HG03064 (cell line): ENCODE results near the gene NCOA5.

Source experiments
- ATAC-seq: cut with Tn5 transposase; IDR thresholded peaks from one replicate; pipeline ENCODE4 v1.9.1; 2021; ENCODE audit warnings: low read depth; ENCODE audit not compliant: unreplicated experiment

The NCOA5 gene

DNA sequence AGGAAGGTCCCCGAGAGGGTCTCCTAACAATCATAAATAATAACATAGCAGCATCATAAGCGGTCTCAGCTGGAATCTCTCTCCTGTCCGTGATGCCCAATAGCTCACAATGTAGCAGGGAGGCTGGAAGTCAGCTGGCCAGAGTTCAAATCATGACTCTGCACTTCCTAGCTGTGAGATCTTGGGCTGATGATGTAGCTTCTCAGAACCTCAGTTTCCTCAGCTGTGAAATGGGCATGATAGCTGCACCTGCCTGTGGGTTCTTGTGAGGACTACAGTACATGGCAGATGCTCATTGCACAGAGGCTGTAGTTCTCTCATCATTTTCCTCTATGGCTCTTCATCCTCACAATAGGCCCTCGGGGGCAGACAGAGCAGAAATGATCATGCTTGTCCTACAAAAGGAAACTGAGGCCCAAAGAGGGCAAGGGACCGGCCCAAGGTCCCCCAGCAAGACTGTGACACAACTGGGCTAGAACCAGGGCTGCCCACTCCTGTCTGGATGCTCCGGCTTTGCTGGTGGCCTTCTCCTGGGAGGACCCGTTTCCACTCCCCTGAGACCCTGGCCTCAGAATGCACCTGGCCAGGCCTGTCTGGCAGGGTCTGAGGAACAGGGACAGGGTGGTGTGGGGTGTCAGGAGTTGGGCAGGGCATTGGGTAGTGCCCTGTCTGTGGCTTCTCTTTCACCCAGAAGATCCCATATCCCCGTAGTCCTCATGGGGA, 43.0 kb downstream of the NCOA5 start:
- no peak for ATAC-seq

DNA sequence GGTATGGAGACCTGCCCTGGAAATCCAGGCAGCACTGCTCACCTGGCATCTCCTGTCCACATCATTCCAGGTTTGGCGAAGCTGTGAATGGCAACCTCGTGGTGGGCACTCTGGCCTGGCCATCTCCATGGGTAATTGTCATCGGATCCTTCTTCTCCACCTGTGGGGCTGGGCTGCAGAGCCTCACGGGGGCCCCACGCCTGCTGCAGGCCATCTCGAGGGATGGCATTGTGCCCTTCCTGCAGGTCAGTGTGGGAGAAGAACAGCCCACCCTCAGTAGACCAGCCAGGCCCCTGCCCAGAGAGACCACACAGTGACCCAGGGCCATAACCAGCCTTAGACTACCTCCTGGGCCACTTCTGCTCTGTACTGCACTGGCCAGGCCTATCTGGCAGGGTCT, 44.9 kb downstream of the NCOA5 start:
- ATAC-seq = no peak

DNA sequence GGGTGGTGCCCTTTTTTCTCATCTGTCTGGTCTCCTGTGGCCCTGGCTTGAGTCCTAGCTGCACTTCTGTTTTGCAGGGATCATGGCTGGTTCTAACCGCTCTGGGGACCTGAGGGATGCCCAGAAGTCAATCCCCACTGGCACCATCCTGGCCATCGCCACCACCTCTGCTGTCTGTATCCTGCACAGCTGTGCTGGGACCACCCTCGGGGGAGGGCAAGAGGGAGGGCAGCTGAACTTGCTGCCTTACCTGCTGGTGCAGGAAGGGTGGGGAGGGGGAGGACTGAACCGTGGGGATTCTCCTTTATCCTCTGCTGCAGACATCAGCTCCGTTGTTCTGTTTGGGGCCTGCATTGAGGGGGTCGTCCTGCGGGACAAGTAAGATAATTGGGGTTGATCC, 46.2 kb downstream of the NCOA5 start:
- ATAC-seq = no peak

DNA sequence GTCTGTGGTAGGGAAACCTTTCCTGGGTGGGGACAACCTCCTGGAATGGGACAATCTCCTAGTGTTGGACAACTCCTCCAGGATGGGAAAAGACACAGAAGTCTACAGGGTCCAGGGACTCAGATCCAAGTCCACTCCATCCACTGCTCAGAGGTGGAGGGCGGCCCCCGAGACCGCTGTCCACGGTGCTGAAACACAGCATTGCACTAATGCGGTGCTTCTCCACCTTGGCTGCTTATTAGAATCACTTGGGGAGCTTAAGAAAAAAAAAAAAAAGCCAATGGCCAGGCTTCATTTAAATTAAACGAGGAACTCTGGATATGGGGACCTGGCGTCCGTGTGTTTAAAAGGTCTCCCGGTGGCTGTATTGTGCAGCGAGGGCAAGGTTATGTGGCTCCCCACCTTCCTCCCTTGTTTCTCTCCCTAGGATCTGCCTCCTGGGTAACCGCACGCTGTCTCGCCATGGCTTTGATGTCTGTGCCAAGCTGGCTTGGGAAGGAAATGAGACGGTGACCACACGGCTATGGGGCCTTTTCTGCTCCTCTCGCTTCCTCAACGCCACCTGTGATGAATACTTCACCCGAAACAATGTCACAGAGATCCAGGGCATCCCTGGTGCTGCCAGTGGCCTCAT, 48.7 kb downstream of the NCOA5 start:
- ATAC-seq = no peak

DNA sequence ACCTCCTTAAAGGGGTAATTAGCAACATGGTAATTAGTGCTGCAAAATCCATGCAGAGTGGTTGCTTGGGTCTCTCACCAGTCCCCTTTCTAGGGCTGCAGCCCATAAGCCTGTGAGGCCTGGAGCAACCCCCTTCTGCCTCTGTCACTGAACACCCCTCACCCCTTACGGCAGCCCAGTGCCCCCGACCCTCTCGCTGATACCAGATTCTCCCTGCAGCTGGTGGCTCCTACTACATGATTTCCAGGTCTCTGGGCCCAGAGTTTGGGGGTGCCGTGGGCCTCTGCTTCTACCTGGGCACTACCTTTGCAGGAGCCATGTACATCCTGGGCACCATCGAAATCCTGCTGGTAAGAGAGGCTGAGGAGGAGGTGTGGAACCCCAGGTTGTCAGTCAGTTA, 52.7 kb downstream of the NCOA5 start:
- ATAC-seq = no peak

DNA sequence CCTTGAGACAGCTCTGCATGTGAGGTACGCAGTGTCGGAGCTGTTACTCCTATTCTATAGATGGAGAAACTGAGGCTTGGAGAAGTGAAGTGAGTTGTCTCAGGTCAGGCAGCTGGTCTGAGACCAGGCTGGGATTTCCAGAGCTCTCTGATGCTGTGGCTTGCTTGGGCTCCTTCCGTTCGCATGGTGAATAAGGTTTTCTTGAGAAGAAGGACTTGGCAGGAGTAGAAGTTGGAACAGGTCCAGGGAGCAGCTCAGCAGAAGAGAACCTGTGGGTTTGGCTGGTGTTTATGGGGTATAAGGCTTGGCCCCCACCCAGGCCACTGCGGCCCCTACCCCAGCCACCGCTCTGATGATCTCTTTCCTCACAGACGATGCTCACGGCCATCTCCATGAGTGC, 53.4 kb downstream of the NCOA5 start:
- ATAC-seq = no peak

DNA sequence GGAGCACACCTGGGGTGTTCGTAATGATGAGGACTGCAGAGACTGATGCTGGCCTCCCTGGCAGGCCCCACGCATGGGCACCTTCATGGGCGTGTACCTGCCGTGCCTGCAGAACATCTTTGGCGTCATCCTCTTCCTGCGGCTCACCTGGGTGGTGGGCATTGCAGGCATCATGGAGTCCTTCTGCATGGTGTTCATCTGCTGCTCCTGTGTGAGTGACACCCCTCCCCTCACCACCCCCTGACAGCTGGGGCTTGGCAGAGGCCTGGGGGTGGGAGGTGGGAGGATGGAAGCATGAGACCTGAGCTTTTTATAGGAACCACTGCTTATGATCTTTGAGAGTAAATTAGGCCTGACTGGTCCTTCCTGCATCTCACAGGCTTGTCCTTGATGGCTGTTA, 54.0 kb downstream of the NCOA5 start:
- ATAC-seq = no peak

DNA sequence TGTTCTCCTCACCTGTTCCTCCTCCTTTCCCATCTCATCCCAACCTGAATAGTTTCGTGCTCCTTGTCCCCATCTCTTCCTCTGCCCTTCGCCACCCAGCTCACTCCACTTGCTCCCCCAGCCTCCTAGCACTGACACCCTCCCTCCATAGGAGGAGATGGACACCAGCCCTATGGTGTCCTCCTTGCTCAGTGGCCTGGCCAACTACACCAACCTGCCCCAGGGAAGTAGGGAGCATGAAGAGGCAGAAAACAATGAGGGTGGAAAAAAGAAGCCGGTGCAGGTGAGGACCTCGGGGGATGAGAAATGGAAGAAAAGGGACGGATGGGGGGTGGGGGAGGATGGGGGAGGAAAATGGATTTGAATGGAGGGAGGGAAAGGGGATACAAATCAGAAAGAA, 54.5 kb downstream of the NCOA5 start:
- ATAC-seq = no peak

DNA sequence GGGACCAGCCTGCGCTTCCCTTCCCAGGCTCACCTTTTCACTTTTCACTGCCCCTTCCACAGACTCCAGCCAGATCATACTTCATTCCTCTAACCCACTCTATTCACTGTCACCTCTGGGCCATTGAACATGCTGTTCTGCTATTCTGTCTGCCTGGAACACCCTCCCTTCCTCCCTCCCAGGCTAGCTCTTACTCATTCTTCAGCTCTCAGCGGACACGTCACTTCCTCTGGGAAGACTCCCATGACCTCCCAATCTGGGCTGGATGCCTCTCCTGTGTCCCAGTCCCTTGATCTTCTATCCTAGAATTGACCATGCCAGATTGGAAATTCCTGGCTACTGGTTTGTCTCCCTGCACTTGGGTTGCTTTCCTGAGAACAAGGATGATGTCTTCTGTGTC, 55.7 kb downstream of the NCOA5 start:
- ATAC-seq = no peak

DNA sequence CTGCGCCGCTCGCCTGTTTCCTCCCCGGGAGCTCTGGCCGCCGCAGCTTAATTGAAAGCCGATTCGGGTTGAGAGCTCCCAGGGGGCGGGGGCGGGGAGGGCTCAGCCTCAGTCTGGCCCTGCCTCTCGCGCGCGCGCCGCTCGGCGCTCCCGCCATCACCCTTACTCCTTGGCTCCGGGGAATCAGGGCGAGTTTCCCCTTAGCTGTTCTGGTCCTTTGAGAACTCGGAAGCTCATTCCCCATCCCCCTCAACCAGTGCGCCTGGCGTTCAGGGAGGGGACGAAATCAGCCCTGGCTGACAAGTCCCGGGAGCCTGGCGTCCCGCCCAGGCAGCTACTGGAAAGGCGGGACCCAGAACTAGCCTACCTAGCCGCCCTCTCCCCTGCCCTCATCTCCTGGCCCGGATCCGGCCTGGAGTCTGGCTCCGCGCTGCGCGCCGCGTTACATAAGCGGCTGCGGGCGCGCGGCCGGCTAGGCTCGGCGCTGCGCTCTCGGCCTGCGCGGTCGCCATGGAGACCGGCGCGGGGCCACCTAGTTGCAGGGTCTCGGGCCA, 58.0 kb downstream of the NCOA5 start:
- ATAC-seq = no peak

DNA sequence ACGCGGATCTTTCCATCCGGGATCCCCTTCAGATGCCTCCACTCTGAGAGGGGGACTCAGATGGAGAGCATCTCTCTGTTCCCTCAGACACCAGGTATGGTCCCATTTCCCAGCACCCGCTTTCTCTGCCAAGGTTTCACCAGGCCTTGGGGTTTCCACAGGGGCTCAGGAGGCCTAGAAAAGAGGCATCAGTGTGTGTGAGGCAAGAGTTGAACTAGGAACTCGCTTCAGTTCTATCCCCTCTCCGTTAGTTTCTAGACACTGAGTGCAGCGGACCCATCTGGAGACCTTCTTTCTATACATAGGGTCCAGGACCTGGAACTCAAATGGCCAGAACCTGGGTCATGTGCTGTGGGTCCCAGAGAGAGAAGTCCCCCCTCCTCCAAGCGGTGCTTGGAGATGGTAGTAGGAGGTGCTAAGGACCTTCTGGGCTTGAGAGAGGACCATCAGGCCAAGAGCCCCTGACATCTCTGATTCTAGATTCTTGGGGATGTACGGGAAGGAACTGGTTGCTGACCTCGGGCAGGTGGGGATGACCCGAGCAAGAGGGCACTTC, 58.7 kb downstream of the NCOA5 start:
- ATAC-seq = no peak

DNA sequence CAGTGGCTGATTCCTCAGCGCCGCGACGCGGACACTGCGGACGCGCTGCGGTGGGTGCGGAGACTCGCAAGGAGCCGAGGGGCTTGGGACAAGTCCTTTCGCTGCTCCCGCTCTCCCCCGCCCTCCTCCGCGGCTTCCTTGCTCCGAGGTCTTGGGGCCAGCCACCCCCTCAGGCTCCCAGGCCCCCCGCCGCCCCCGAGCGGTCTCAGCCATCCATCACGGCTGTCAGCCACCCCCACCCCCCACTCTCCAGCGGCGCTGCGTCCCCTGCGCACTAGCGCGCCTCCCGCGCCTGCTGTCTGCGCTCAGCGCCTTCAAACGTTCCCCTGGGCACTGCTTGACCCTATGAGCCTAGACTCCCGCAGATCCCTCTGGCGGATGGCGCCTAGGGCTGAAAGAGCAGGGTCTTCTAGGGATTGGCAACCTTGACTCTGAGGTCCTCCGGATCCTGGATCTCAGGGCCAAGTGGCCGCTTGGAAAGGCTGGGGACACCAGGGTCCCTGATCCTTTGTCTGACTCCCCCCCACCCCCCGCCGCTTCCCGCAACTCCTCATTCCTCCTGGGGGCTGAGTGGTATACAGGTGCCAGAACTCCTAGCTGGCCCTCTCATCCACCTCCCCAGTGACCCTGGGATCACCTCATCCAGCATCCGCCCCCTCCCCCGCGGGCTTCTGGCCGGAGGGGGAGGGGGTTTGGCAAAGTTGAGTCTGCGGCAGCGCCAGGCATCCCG, 59.3 kb downstream of the NCOA5 start:
- ATAC-seq = no peak

DNA sequence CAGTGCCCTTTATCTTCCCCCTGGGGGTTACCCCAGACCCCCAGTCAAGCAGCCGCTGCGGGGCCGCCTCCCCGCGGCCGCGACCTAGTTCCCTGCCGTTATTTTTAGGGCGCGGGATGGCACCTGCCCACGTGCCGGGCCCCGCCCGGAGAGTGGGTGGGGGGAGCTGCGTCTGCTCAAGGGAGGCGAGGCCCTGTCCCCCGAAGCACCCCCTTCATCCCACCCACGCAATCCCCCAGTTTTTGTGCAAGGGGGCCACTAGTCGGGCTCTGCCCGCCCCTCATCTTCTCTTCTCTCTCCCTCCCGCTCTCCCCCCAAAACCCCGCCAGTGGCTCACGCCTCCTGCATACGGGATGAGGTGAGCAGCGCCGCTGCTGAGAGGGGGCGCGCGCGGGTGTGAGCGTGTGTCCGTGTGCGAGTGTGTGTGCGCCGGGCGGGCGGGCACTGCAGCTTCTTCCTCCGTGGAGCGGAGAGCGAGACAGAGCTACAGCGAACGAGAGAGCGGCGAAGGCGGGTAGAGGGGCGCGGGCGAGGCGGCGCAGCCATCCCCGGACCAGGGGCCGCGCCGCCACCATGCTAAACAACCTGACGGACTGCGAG, 60.9 kb downstream of the NCOA5 start, which contains the start of gene SLC12A5:
SLC12A5 (plus strand) TSS at position 444 of the 600 bp plus-strand sequence; CDS start at position 574, 130 bp downstream.
- ATAC-seq = no peak

DNA sequence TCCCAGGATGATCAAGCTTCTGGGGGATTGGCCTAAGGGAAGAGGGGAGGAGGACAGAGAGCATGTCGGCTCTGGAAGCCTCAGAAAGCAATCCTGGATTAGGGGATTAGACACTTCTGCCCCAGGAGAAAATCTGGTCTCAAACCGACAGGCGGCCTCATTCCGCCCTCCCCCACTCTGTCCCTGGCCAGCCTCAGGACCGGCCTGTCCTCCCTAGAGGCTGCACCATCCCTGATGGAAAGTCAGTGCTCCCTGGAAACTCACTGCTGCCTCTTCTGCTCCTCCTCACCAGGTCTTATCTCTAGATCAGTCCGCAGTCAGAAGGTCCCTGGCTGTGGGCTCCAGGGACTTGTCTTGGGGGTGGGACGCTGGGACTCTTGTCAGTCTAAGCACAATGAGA, 61.7 kb downstream of the NCOA5 start:
- no peak for ATAC-seq

DNA sequence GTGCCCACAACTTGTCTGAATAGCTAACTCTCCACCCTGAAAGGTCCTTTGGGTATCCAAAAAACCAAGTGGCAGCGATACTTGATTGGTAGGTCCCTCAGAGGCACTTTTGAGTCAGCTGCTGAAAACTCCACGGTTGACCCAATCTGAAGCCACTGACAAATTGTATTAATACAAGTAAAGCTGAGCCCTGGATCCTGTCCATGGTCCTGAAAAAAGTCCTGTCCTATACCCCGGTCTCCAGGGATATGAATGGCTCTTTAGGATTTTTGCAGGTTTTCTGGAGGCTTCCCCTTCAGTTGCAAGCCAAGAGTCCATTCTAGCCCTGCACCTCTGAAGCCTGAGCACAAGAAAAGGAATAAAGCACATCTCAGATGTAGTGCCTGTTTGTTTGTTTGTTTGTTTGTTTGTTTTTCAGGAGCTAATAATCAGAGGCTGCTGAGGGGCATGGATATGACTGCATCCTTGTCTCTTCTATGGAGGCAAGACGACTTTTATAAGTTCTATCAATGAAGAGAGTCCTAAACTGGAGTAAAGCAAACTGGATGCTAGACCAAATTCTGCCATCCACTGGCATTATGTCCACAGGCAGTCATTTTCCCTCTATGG, 62.4 kb downstream of the NCOA5 start:
- ATAC-seq = no peak

DNA sequence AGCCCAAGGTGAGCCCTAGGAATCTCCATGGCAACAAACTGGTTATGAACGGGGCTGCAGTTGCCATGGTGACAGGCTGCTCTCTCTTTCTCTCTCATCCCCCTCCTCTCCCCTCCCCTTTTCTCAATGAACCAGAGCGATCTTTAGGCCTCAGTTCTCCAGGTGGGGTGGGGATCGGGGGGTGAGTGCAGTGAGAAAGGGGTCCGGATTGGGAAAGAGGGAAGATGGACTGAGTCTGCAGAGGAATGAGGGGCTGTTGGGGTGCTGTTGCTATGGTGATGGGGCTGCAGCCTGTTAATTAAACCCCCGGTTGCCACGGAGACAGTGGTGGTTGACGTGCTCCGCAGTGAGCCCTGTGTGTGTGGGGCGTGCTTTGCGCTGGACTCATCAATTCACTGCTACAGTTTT, 64.4 kb downstream of the NCOA5 start:
- ATAC-seq = no peak

DNA sequence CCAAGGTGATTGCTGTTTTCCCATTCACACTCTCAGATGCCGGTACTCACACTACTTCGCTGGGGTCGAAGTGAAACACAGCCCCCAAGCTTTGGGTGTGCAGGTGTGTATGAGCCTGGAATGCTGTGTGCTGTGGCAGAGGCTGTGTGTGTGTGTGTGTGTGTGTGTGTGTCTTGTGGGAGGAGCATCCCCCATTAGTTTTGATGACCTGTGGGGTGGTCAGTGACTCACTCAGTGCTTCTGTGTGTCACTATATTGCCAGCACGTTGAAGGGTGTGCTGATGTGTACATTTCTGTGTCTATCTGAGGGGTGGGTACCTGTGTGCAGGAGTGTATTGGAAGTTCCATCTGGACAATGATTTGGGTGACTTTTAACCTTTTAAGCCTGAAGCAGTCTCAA, 65.8 kb downstream of the NCOA5 start:
- ATAC-seq = no peak

DNA sequence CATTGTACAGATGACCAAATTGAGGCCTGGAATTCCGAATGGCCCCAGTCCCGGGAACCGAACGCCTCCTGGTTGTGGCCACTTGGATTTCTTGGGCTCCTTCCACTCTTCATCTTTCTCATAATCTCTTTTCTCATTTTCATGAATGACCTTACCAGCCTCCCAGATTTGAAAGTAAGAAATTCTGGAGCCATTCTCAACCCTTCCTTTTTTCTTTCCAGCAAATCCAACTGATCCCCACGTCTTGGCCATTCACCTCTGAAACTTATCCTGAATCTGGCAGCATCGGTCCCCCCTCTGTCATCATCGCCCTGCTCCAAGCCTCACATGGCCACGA, 66.6 kb downstream of the NCOA5 start:
- no peak for ATAC-seq

DNA sequence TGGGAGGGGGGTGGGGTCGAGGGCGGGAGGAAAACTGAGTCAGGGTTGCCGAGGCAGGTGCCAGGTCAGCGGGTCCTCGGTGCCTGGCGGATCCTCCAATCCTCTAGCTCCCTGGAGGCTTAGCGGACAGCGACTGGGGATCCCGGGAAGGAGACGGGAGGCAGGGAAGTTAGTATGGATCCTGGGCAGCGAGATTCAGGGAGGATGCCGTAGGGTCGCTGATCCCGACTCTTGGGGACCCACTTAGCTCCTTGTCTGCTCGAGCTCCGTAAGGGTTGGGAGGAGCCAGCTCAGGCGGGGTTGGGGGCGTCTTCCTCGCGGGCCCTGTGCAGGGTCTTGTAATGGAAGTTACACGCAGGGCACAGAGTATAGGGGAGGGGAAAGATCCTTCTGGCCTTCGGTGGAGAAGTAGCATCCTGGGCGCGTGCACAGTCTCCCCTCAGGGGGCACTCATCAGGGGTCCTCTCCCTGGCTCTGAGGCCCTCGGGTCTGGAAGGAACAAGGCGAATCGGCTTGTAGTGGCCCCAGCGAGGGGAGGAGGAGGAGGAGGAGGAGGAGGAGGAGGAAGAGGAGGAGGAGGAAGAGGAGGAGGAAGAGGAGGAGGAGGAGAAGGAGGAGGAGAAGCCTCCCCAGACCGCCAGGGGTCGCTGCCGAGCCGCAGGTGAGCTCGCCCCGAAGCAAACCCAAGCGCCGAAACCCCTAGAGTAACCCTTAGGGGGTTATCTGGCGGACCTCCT, 67.2 kb downstream of the NCOA5 start:
- no peak for ATAC-seq
